Left ventricle myocardium inferior (tissue), 1 donor: ENCODE measurements around the gene LMLN. TPM values are rescaled to one million over a fixed set of nuclear protein-coding genes. Genes with fewer than 3 reads are reported as not detected.
A peak's percentile ranks its signal among the peaks of the same experiment; 100 is the strongest.
"Not testable (repeated sequence)": the region's sequence is repeated elsewhere in the genome, so short reads cannot be mapped to it uniquely, and the experiment has no call there.

Experiments
- DNase-seq: peaks from one replicate; pipeline ENCODE4 v3.0.0-alpha.2; 2020
- H3K27ac ChIP-seq: fragments of 200-600 bp; replicated peaks from 2 replicates; pipeline ENCODE4 v1.8.0; 2021
- H3K27me3 ChIP-seq: fragments of 200-600 bp; 2 replicates; pipeline ENCODE4 v1.8.0; 2021; ENCODE audit warnings: low read depth
- H3K36me3 ChIP-seq: fragments of 200-600 bp; 2 replicates; pipeline ENCODE4 v1.8.0; 2021
- H3K4me1 ChIP-seq: fragments of 200-600 bp; 2 replicates; pipeline ENCODE4 v1.8.0; 2021
- H3K4me3 ChIP-seq: fragments of 200-600 bp; 2 replicates; pipeline ENCODE4 v1.8.0; 2021; ENCODE audit warnings: mild to moderate bottlenecking, moderate library complexity
- H3K9me3 ChIP-seq: fragments of 200-600 bp; replicated peaks from 2 replicates; pipeline ENCODE4 v1.8.0; 2021
- CTCF ChIP-seq: fragments of 200-600 bp; IDR thresholded peaks from 2 replicates; pipeline ENCODE4 v1.8.0; 2021; ENCODE audit warnings: antibody characterized with exemption, mild to moderate bottlenecking, borderline replicate concordance
- intact Hi-C: fragments of 100-400 bp; cut with micrococcal nuclease; formaldehyde crosslinking; loops from one replicate; pipeline ENCODE4 v1.11.0; 2022
- total RNA-seq: library from RNA; stranded (reverse); fragmentation: NEBNext Ultra II Directional; extraction: Animal tissue kit (Norgen Biotek cat#: 25700); gene quantifications from one replicate; pipeline ENCODE4 v1.2.1, GENCODE V29; 2021
- donor health status: DM: no; HTN: yes; CAD: no; lungs with severe emphysema.

The LMLN gene
- total RNA-seq, 1 donor from 2014 or later: 10.6 TPM

DNA sequence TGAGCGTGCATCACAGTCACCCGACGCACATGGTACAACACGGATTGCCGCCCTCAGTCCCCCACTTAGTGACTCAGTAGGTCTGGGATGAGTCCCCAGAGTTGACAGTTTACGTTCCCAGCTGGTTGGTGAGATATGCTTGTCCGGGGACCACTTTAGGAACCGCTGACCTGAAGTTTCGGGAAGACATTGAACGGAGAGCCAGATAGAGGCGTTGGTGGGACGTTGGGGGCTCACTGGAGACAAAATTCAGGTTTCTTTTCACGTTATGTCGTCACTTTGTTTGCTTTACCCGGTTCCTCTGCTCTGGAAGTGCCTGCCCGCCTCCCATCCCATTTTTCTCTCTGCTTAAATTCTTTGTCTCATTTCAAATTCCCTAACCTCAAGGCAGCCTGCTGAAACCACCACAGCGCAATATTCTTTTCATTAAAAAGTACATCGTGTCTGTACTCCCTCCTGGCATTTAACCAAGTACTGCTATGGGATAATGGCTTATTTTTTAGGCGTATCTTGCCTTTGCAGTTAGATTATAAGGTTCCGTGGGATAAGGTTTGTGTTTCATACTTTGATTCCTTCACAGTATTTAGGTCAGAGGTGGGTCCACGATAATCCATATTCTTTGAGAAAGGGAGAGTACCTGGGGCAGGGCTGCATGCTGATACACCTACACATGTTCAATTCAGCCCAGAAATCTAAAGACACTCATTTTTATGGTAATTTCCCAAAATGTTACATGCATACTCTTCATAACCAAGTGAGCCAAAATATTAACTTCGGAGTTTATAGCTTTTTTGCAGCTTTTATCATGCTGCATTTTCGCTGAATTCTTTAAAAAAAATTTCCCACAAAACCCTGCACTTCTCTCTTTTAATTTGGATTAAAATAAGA, 921 bp downstream of the LMLN start:
- Histone ChIP-seq H3K27me3 (no peaks in the 10 kb centered on the region), H3K27ac (peak overlapping the region; percentile 88), H3K36me3 (peaks cover 9% of the 10 kb centered on the region), H3K4me3 (peak overlapping the region; percentile 93), H3K4me1 (peaks cover 43% of the 10 kb centered on the region), H3K9me3 (no peaks in the 10 kb centered on the region)
- intact Hi-C loops: no loop called here
- no peak for DNase-seq
- no peak for TF ChIP-seq CTCF

GRCh38 chr3:197961582-197961945, 1.5 kb downstream of the LMLN start:
- intact Hi-C loops: no loop called here
- no peaks in the 10 kb centered on the region for H3K27me3 ChIP-seq
- no peak overlapping the region for H3K27ac ChIP-seq
- H3K4me3 ChIP-seq: no peak overlapping the region
- TF ChIP-seq CTCF: no peak
- H3K4me1 ChIP-seq: peaks cover 43% of the 10 kb centered on the region
- no peak for DNase-seq
- no peaks in the 10 kb centered on the region for H3K9me3 ChIP-seq
- H3K36me3 ChIP-seq: peaks cover 3% of the 10 kb centered on the region

GRCh38 chr3:197963019-197963637, 3.1 kb downstream of the LMLN start:
- H3K4me3 ChIP-seq: no peak overlapping the region
- no peaks in the 10 kb centered on the region for H3K27me3 ChIP-seq
- H3K36me3 ChIP-seq: peaks cover 7% of the 10 kb centered on the region
- H3K4me1 ChIP-seq: peaks cover 31% of the 10 kb centered on the region
- DNase-seq: no peak
- intact Hi-C loops: no loop called here
- H3K27ac ChIP-seq: no peak overlapping the region
- no peak for TF ChIP-seq CTCF
- peaks cover 15% of the 10 kb centered on the region for H3K9me3 ChIP-seq

DNA sequence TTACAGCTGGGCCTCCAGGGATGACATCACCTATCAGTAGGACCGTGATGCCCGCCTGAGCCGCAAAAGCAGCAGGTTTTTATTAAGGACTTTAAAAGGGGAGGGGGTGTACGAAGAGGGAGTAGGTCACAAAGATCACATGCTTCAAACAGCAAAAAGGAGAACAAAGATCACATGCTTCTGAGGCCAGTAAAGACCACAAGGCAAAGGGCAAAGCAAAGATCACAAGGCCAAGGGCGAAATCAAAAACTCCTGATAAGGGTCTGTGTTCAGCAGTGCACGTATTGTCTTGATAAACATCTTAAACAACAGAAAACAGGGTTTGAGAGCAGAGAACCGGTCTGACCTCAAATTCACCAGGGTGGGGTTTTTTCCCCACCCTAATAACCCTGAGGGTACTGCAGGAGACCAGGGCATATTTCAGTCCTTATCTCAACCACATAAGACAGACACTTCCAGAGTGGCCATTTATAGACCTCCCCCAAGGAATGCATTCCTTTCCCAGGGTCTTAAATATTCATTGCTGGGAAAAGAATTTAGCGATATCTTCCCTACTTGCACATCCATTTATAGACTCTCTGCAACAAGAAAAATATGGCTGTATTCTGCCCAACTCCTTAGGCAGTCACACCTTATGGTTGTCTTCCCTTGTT, 7.4 kb downstream of the LMLN start:
- H3K27ac ChIP-seq, DNase-seq, H3K4me3 ChIP-seq, H3K27me3 ChIP-seq, H3K4me1 ChIP-seq, intact Hi-C loops: not testable (repeated sequence)
- Histone ChIP-seq H3K36me3 (peaks cover 10% of the 10 kb centered on the region), H3K9me3 (peaks cover 30% of the 10 kb centered on the region)

DNA sequence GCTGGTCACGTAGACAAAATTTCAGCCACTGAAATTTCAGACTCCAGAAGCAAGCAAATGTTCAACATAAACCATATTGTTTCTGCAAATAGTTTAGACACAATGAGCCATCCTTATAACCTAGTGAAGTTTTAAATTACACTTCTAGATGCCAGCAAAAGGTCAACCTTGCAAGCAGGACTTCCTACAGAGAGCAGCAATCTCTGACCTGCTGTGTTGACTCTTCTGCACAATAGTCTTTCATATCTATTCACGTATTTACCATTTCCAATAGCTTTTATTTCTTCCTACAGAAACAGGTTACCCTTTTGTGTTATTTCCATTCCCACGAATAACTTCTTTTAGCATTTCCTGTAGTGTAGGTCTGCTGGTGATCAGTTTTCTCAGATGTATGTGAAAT, 10.6 kb downstream of the LMLN start:
- Histone ChIP-seq H3K36me3 (peaks cover 15% of the 10 kb centered on the region), H3K27ac (no peak overlapping the region), H3K9me3 (peaks cover 33% of the 10 kb centered on the region), H3K27me3 (no peaks in the 10 kb centered on the region), H3K4me1 (no peaks in the 10 kb centered on the region), H3K4me3 (no peak overlapping the region)
- no peak for TF ChIP-seq CTCF
- no peak for DNase-seq
- intact Hi-C loops: no loop called here
